ENCODE data around the gene RBM3.

The RBM3 gene

GRCh38 chrX:48626401-48627298, 52.4 kb downstream of the RBM3 start:
- DNase-seq = no peak

Measured in NCI-H510A (cell line).